ENCODE results near the gene PRLH.

GRCh38 chr2:237593596-237594320 lies 27.4 kb downstream of the PRLH start:
- TF ChIP-seq POLR2A (IDR thresholded peaks at IDR 0.05; ENCODE audit: low read depth, low read length) (no peak), MAX (IDR thresholded peaks at IDR 0.05; ENCODE audit: insufficient read depth, insufficient read length) (no peak)

Measured in endothelial cell of umbilical vein (primary cell).